Upper lobe of right lung (tissue), 1 donor: ENCODE results near the gene IGSF21. TPM values are rescaled to one million over a fixed set of nuclear protein-coding genes. Genes with fewer than 3 reads are reported as not detected.
A peak's percentile ranks its signal among the peaks of the same experiment; 100 is the strongest.

Experiments
- ATAC-seq: fragments of 200-7000 bp; cut with Tn5 transposase; one replicate; pipeline ENCODE4 v1.9.1; 2020; ENCODE audit warnings: mild to moderate bottlenecking, moderate library complexity
- DNase-seq: peaks from one replicate; pipeline ENCODE4 v3.0.0-alpha.2; 2020
- H3K27ac ChIP-seq: fragments of 200-600 bp; one replicate; pipeline ENCODE4 v1.8.0; 2022
- H3K27me3 ChIP-seq: fragments of 200-600 bp; one replicate; pipeline ENCODE4 v1.8.0; 2022; ENCODE audit warnings: mild to moderate bottlenecking
- H3K36me3 ChIP-seq: fragments of 200-600 bp; one replicate; pipeline ENCODE4 v1.8.0; 2022
- H3K4me1 ChIP-seq: fragments of 200-600 bp; one replicate; pipeline ENCODE4 v1.8.0; 2022
- H3K4me3 ChIP-seq: fragments of 200-600 bp; one replicate; pipeline ENCODE4 v1.8.0; 2022; ENCODE audit warnings: mild to moderate bottlenecking
- H3K9me3 ChIP-seq: fragments of 200-600 bp; one replicate; pipeline ENCODE4 v1.8.0; 2022
- intact Hi-C: fragments of 100-400 bp; cut with DNase I; formaldehyde crosslinking; loops from one replicate; pipeline ENCODE4 v1.11.0; 2022
- total RNA-seq: library from RNA; stranded (reverse); fragmentation: NEBNext Ultra II Directional; extraction: Animal tissue kit (Norgen Biotek cat#: 25700); gene quantifications from one replicate; pipeline ENCODE4 v1.2.1, GENCODE V29; 2021
- TF ChIP-seq, protein P1 (sequence below): fragments of 200-600 bp; IDR thresholded peaks from one replicate; pipeline ENCODE4 v1.8.0; 2022; ENCODE audit warnings: antibody characterized with exemption
- donor health status: DM: no; HTN: yes; CAD: no; lungs with severe emphysema.

IGSF21 gene
- total RNA-seq, 1 donor from 2014 or later: 3.2 TPM

DNA sequence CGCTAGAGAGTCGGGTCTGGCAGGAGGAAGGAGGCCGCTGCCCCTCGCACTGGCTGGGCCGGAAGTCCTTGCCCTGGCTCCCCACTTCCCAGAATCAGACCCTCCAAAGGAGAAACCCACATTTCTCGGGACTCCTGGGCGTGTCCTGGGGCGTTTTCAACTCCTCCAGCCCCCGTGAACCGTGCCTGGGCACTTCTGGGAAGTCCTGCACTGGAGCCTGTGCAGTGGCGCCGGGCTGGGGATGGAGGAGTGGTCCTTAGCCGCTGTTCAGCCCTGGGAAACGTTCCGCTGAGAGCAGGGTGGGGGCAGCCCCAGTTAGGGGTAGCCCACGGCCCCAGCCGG, 3.0 kb downstream of the IGSF21 start:
- Histone ChIP-seq H3K27me3 (peaks cover 63% of the 10 kb centered on the region), H3K36me3 (no peaks in the 10 kb centered on the region), H3K27ac (no peak overlapping the region), H3K4me3 (peak overlapping the region; percentile 10), H3K9me3 (no peaks in the 10 kb centered on the region), H3K4me1 (peaks cover 9% of the 10 kb centered on the region)
- DNase-seq: no peak
- no peak for ATAC-seq
- intact Hi-C loops: no loop called here
- TF ChIP-seq, protein P1, sequence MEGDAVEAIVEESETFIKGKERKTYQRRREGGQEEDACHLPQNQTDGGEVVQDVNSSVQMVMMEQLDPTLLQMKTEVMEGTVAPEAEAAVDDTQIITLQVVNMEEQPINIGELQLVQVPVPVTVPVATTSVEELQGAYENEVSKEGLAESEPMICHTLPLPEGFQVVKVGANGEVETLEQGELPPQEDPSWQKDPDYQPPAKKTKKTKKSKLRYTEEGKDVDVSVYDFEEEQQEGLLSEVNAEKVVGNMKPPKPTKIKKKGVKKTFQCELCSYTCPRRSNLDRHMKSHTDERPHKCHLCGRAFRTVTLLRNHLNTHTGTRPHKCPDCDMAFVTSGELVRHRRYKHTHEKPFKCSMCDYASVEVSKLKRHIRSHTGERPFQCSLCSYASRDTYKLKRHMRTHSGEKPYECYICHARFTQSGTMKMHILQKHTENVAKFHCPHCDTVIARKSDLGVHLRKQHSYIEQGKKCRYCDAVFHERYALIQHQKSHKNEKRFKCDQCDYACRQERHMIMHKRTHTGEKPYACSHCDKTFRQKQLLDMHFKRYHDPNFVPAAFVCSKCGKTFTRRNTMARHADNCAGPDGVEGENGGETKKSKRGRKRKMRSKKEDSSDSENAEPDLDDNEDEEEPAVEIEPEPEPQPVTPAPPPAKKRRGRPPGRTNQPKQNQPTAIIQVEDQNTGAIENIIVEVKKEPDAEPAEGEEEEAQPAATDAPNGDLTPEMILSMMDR: no peak

DNA sequence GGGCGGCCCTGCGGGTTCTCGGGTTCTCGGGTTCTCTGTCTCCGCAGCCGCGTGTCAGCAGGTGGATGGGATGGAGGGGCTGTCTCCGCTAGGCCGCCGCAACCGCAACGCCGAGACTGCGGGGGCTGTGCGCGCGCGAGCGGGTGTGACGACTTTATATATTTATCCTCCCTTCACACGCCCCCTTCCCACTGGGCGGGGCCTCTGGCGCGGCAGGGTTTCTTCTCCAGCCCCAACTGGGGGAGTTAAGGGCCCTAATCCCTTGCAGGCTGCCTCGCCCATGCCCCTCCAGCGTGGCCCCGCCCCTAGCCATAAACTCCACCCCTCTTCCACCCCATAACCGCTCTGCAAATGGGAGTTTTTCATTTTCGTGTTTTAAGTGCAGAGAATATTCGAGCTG, 3.4 kb downstream of the IGSF21 start:
- TF ChIP-seq, protein P1: no peak
- H3K9me3 ChIP-seq: no peaks in the 10 kb centered on the region
- ATAC-seq (no peak), DNase-seq (no peak)
- H3K4me3 ChIP-seq: no peak overlapping the region
- no peaks in the 10 kb centered on the region for H3K36me3 ChIP-seq
- intact Hi-C loops: no loop called here
- no peak overlapping the region for H3K27ac ChIP-seq
- H3K27me3 ChIP-seq: peaks cover 59% of the 10 kb centered on the region
- H3K4me1 ChIP-seq: peaks cover 9% of the 10 kb centered on the region

DNA sequence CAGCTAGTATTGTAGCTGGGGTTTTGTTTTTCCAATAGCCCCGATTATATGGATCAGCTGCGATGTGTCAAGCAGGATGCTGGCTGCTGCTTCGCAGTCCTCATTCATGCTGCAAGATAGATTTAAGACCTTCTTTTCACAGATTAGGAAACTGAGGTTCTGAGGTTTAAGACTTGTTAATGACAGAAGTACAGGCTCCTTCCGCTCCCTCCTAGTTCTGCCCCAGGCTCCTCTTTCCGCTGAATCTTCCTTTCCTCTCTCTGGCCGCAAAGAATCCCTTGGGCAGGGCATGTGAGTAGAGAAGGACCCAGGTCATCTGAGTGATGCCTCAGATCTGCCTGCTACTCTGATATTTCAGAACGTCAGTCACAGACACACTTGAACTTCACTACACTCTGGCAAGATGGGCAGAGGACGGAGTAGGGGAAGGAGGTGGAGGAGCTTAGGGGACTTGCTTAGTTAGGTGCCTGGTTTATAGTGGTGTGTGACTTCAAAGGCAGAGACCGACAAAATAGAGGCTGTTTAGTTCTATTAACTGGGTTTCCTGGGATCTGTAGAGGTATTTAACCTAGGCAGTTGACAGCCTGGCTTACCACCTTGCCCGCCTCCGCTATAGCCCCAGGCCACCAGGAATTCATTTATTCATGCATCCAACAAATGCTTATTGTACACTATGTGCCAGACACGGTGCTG, 4.2 kb downstream of the IGSF21 start:
- TF ChIP-seq, protein P1: no peak
- intact Hi-C loops: no loop called here
- Histone ChIP-seq H3K27me3 (peaks cover 51% of the 10 kb centered on the region), H3K9me3 (no peaks in the 10 kb centered on the region), H3K36me3 (no peaks in the 10 kb centered on the region), H3K4me1 (peaks cover 9% of the 10 kb centered on the region), H3K4me3 (no peak overlapping the region), H3K27ac (no peak overlapping the region)
- DNase-seq (no peak), ATAC-seq (no peak)

DNA sequence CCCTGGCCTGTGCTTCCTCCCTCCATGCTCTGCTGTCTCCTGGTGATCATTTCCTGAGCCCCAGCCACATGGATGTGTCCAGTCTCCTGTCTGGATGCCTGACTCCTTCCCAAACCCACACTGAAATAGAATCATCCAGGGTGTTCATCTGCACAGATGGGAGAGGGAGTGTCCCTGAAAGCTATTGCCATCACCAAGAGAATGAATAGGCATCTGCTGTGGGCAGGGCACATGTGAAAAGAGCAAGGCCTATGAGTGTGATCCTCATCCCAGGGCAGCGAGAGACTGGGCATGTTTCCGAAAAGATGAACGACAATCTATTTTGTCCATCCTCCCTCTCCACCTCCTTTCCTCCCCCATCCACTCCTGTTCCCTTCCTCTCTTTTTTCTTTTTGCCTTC, 5.0 kb downstream of the IGSF21 start:
- no peaks in the 10 kb centered on the region for H3K9me3 ChIP-seq
- TF ChIP-seq, protein P1: no peak
- ATAC-seq (no peak), DNase-seq (no peak)
- peaks cover 49% of the 10 kb centered on the region for H3K27me3 ChIP-seq
- no peak overlapping the region for H3K4me3 ChIP-seq
- no peaks in the 10 kb centered on the region for H3K36me3 ChIP-seq
- intact Hi-C loops: no loop called here
- peaks cover 9% of the 10 kb centered on the region for H3K4me1 ChIP-seq
- H3K27ac ChIP-seq: no peak overlapping the region

DNA sequence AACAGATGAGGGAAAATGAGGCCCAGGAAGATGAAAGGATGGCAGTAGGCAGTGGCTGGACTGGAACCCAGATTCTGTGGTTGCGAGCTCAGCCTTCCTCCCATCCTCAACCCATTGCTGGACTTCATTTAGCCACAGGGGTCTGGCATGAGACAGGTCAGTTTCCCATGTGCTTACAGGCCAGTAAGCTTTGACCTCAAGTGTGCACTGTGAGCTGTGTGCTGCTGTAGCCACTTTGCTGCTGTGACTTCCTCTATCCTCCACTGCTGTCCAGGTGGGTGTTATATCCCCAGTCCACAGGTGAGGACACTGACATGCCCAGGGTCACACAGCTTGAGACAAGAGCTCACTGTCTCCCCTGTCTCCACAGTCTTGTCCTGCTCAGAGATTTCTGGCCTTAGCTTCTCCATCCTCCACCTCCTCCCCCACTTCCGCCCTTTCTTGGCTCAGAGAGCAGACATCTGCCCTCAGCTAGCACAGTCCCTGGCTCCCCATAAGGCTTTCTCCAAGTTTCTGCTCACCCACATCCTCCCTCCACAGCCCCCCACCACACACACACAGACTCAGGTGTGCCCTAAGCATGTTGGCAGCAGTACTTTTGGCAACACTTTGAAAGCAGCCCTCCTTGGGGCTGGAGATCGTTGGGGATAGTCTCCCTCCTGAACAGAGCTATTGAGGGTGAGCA, 7.3 kb downstream of the IGSF21 start:
- no peaks in the 10 kb centered on the region for H3K36me3 ChIP-seq
- H3K27ac ChIP-seq: no peak overlapping the region
- H3K4me3 ChIP-seq: no peak overlapping the region
- intact Hi-C loops: no loop called here
- TF ChIP-seq, protein P1: no peak
- peaks cover 9% of the 10 kb centered on the region for H3K4me1 ChIP-seq
- DNase-seq (no peak), ATAC-seq (no peak)
- peaks cover 32% of the 10 kb centered on the region for H3K27me3 ChIP-seq
- H3K9me3 ChIP-seq: no peaks in the 10 kb centered on the region
